Kidney glomerular epithelial cell (primary cell): Measurements from ENCODE around the gene ELMO1.

Source experiments
- DNase-seq: peaks from one replicate; lab custom pipeline; 2025; lab: John Stamatoyannopoulos, UW

Gene ELMO1

GRCh38 chr7:36875794-36876193 is 572.9 kb downstream of the ELMO1 start:
- no peak for DNase-seq

GRCh38 chr7:36874041-36874440 is 574.6 kb downstream of the ELMO1 start:
- DNase-seq: no peak

GRCh38 chr7:36871863-36872262 is 576.8 kb downstream of the ELMO1 start:
- no peak for DNase-seq

- DNase-seq: no peak
These were observed 577.3 kb downstream of the ELMO1 start for GRCh38 chr7:36871355-36871738.

GRCh38 chr7:36870625-36871354 is 577.9 kb downstream of the ELMO1 start:
- DNase-seq: no peak

GRCh38 chr7:36868727-36869411 is 579.8 kb downstream of the ELMO1 start:
- no peak for DNase-seq

- no peak for DNase-seq
These were observed 583.6 kb downstream of the ELMO1 start for GRCh38 chr7:36865019-36865418.

GRCh38 chr7:36863901-36864701 is 584.6 kb downstream of the ELMO1 start:
- DNase-seq: no peak

- DNase-seq: no peak
These were observed 585.8 kb downstream of the ELMO1 start for GRCh38 chr7:36862771-36863261.

GRCh38 chr7:36861656-36862055 is 587.0 kb downstream of the ELMO1 start:
- no peak for DNase-seq

GRCh38 chr7:36860681-36861080 is 588.0 kb downstream of the ELMO1 start:
- DNase-seq: no peak

- no peak for DNase-seq
These were observed 593.3 kb downstream of the ELMO1 start for GRCh38 chr7:36855330-36855729.

GRCh38 chr7:36854652-36855051 is 594.0 kb downstream of the ELMO1 start:
- no peak for DNase-seq

- DNase-seq: no peak
These were observed 595.7 kb downstream of the ELMO1 start for GRCh38 chr7:36852931-36853330.

GRCh38 chr7:36852017-36852416 is 596.6 kb downstream of the ELMO1 start:
- DNase-seq: no peak

GRCh38 chr7:36851382-36851781 is 597.3 kb downstream of the ELMO1 start:
- no peak for DNase-seq

GRCh38 chr7:36847946-36848345 is 600.7 kb downstream of the ELMO1 start:
- no peak for DNase-seq

- no peak for DNase-seq
These were observed 604.3 kb downstream of the ELMO1 start for GRCh38 chr7:36844374-36844773.

GRCh38 chr7:36840904-36841303 is 607.8 kb downstream of the ELMO1 start:
- DNase-seq: no peak

- no peak for DNase-seq
These were observed 609.9 kb downstream of the ELMO1 start for GRCh38 chr7:36838616-36839225.

GRCh38 chr7:36831049-36831448 is 617.6 kb downstream of the ELMO1 start:
- no peak for DNase-seq
